Measurements from ENCODE around the gene RUNX2.
"Not testable (repeated sequence)": the region's sequence is repeated elsewhere in the genome, so short reads cannot be mapped to it uniquely, and the experiment has no call there.

The RUNX2 gene

DNA sequence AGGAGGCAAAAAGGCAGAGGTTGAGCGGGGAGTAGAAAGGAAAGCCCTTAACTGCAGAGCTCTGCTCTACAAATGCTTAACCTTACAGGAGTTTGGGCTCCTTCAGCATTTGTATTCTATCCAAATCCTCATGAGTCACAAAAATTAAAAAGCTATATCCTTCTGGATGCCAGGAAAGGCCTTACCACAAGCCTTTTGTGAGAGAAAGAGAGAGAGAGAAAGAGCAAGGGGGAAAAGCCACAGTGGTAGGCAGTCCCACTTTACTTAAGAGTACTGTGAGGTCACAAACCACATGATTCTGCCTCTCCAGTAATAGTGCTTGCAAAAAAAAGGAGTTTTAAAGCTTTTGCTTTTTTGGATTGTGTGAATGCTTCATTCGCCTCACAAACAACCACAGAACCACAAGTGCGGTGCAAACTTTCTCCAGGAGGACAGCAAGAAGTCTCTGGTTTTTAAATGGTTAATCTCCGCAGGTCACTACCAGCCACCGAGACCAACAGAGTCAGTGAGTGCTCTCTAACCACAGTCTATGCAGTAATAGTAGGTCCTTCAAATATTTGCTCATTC, at the start of gene RUNX2:
Gene RUNX2 (plus strand): TSS at position 375 of the 567 bp plus-strand sequence. CDS start 397 bp downstream, outside the sequence.
- Histone ChIP-seq H3K36me3 (ENCODE audit: control insufficient read depth, insufficient read depth, low read length) (no peaks in the 10 kb centered on the region), H3K4me3 (replicated peaks; ENCODE audit: low read depth, low read length) (no peak within 1 kb of the TSS), H3K27me3 (replicated peaks; ENCODE audit: control insufficient read depth, insufficient read depth, low read length) (no peaks in the 10 kb centered on the region)
- DNase-seq (ENCODE audit: extremely low read depth, insufficient read length): no peak
- TF ChIP-seq, protein P1, sequence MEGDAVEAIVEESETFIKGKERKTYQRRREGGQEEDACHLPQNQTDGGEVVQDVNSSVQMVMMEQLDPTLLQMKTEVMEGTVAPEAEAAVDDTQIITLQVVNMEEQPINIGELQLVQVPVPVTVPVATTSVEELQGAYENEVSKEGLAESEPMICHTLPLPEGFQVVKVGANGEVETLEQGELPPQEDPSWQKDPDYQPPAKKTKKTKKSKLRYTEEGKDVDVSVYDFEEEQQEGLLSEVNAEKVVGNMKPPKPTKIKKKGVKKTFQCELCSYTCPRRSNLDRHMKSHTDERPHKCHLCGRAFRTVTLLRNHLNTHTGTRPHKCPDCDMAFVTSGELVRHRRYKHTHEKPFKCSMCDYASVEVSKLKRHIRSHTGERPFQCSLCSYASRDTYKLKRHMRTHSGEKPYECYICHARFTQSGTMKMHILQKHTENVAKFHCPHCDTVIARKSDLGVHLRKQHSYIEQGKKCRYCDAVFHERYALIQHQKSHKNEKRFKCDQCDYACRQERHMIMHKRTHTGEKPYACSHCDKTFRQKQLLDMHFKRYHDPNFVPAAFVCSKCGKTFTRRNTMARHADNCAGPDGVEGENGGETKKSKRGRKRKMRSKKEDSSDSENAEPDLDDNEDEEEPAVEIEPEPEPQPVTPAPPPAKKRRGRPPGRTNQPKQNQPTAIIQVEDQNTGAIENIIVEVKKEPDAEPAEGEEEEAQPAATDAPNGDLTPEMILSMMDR (IDR thresholded peaks at IDR 0.05; ENCODE audit: insufficient read depth, low read length, poor library complexity, severe bottlenecking): no peak

DNA sequence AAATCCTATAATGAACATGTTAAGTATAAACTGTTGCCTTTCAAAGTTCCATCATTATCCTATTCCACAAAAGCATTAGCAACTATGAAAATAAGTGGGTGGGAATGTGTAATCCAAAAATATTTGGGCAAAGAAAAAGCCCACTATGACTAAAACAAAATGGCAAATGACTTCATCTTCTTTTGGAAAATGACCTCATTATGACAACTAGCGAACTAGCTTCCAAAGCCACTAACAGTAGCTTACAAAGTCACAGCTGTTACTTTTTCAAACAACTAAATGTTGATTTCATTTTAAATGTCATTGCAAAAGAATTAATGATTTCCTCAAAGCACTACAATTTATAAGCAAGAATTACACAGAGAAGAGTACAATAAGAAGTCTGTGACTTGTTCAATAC, 49.8 kb upstream of the RUNX2 start:
- TF ChIP-seq, protein P1 (IDR thresholded peaks at IDR 0.05; ENCODE audit: insufficient read depth, low read length, poor library complexity, severe bottlenecking): no peak
- no peak overlapping the region for H3K4me3 ChIP-seq (replicated peaks; ENCODE audit: low read depth, low read length)
- H3K27me3 ChIP-seq (replicated peaks; ENCODE audit: control insufficient read depth, insufficient read depth, low read length): no peaks in the 10 kb centered on the region
- no peak for DNase-seq (ENCODE audit: extremely low read depth, insufficient read length)
- H3K36me3 ChIP-seq (ENCODE audit: control insufficient read depth, insufficient read depth, low read length): no peaks in the 10 kb centered on the region

DNA sequence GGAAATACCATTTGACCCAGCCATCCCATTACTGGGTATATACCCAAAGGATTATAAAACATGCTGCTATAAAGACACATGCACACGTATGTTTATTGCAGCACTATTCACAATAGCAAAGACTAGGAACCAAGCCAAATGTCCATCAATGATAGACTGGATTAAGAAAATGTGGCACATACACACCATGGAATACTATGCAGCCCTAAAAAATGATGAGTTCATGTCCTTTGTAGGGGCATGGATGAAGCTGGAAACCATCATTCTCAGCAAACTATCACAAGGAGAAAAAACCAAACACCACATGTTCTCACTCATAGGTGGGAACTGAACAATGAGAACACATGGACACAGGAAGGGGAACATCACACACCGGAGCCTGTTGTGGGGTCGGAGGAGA, 41.4 kb upstream of the RUNX2 start:
- not testable (repeated sequence) for H3K27me3 ChIP-seq (replicated peaks; ENCODE audit: control insufficient read depth, insufficient read depth, low read length); DNase-seq (ENCODE audit: extremely low read depth, insufficient read length); H3K36me3 ChIP-seq (ENCODE audit: control insufficient read depth, insufficient read depth, low read length); H3K4me3 ChIP-seq (replicated peaks; ENCODE audit: low read depth, low read length)

DNA sequence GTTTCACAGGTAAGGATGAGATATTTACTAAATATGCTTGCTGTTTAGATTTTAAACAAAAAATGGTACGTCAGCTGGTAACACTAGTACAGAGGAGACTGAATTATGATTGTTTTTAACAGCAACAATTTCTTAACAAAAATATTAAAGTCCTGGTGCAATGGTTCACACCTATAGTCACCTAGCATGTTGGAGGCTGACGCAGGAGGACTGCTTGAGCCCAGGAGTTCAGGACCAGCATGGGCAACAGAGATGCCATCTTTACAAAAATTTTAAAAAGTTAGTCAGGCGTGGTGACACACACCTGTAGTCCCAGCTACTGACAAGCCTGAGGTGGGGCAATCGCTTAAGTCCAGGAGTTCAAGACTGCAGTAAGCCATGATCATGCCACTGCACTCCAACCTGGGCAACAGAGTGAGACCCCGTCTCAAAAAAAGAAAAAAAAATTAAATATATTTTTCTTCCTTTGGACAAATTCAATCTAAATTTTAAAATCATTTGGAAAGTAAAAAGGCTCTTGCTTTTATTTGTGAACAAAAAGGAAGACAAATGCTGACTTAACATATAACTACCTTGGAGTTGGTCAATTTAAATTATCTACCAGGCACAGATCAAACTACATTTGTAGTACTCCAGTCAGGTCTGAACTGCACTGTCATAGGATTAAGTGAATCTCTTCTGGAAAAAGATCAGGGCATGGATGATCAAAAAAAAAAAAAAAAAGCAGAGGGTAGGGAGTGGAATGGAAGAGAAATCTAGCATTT, 38.2 kb upstream of the RUNX2 start:
- Histone ChIP-seq H3K4me3 (replicated peaks; ENCODE audit: low read depth, low read length) (no peak overlapping the region), H3K36me3 (ENCODE audit: control insufficient read depth, insufficient read depth, low read length) (no peaks in the 10 kb centered on the region), H3K27me3 (replicated peaks; ENCODE audit: control insufficient read depth, insufficient read depth, low read length) (no peaks in the 10 kb centered on the region)
- DNase-seq (ENCODE audit: extremely low read depth, insufficient read length): no peak
- TF ChIP-seq, protein P1 (IDR thresholded peaks at IDR 0.05; ENCODE audit: insufficient read depth, low read length, poor library complexity, severe bottlenecking): no peak

DNA sequence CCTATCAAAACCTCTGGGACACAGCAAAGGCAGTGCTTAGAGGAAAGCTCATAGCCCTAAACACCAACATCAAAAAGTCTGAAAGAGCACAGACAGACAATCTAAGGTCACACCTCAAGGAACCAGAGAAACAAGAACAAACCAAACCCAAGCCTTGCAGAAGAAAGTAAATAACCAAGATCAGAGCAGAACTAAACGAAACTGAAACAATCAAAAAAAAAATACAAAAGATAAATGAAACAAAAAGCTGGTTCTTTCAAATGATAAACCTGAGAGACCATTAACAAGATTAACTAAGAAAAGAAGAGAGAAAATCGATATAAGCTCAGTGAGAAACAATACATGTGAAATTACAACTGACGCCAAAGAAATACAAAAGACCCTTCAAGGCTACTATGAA, 34.8 kb upstream of the RUNX2 start:
- Histone ChIP-seq H3K4me3 (replicated peaks; ENCODE audit: low read depth, low read length) (no peak overlapping the region), H3K27me3 (replicated peaks; ENCODE audit: control insufficient read depth, insufficient read depth, low read length) (no peaks in the 10 kb centered on the region), H3K36me3 (ENCODE audit: control insufficient read depth, insufficient read depth, low read length) (no peaks in the 10 kb centered on the region)
- DNase-seq (ENCODE audit: extremely low read depth, insufficient read length): no peak
- TF ChIP-seq, protein P1 (IDR thresholded peaks at IDR 0.05; ENCODE audit: insufficient read depth, low read length, poor library complexity, severe bottlenecking): no peak

DNA sequence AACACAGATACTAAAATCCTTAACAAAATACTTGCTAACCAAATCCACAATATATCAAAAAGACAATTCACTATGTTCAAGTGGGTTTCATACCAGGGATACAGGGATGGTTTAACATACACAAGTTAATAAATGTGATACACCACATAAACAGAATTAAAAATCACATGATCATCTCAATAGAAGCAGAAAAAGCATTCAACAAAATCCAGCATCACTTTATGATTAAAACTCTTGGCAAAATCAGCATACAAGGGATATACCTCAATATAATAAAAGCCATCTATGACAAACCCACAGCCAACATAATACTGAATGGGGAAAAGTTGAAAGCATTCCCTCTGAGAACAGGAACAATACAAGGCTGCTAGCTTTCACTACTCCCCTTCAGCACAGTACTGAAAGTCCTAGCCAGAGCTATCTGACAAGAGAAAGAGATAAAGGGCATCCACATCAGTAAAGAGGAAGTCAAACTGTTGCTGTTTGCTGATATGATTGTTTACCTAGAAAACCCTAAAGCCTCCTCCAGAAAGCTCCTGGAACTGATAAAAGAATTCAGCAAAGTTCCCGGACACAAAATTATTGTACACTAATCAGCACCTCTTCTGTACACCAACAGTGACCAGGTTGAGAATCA, 33.9 kb upstream of the RUNX2 start:
- not testable (repeated sequence) for H3K4me3 ChIP-seq (replicated peaks; ENCODE audit: low read depth, low read length); H3K36me3 ChIP-seq (ENCODE audit: control insufficient read depth, insufficient read depth, low read length); DNase-seq (ENCODE audit: extremely low read depth, insufficient read length); H3K27me3 ChIP-seq (replicated peaks; ENCODE audit: control insufficient read depth, insufficient read depth, low read length)
